ENCODE data around the gene ERBIN. TPM values are rescaled to one million over a fixed set of nuclear protein-coding genes. Genes with fewer than 3 reads are reported as not detected.

ERBIN gene
- total and polyA plus RNA-seq, 10 of the 15 experiments (the other 5 are each of a cell fraction or from before 2014, with no cell fraction given), result 9.5 to 91.1 (median 49.4) TPM

Small RNAs within 50 kb of the gene (small RNA-seq; reads per million reads assigned to genes)
- not detected for gene RF00598

Other genes with a start within 250 kb of the ERBIN start
- gene SGTB, start 204.5 kb upstream of the ERBIN start, total RNA-seq (2014; rRNA removed), result 4.5 and 5.1 TPM in 2 replicates
- 5.3 and 5.7 TPM in 2 replicates for gene SGTB, start 204.5 kb upstream of the ERBIN start, total RNA-seq (2014; rRNA removed; fragmentation: Illumina TruSeq; extraction: Trizol)
- gene SGTB, start 204.5 kb upstream of the ERBIN start, total RNA-seq (2021), result 7.8 and 8.3 TPM in 2 replicates
- gene SGTB, start 204.5 kb upstream of the ERBIN start, polyA plus RNA-seq (2011; rRNA removed), result 5.7 and 11.6 TPM in 2 replicates
- gene SGTB, start 204.5 kb upstream of the ERBIN start, polyA plus RNA-seq (2014; fragmentation: Illumina TruSeq; extraction: Trizol), result 5.4 and 5.5 TPM in 2 replicates
- 1 to 10 TPM; 1.0 to 1.4 TPM for gene SGTB, start 204.5 kb upstream of the ERBIN start, polyA plus RNA-seq (2014; fragmentation: Nextera tagmentation; extraction: Ambion mirVana)
- gene SGTB, start 204.5 kb upstream of the ERBIN start, polyA plus RNA-seq (2014; rRNA removed), result 2.4 and 3.0 TPM in 2 replicates
- 1 to 10 TPM; 5.4 to 5.5 TPM for gene SGTB, start 204.5 kb upstream of the ERBIN start, polyA plus RNA-seq (2016; fragmentation: Nextera tagmentation; extraction: Ambion mirVana)
- gene NLN, start 204.4 kb upstream of the ERBIN start, total RNA-seq (2014; rRNA removed), result 29.6 and 31.6 TPM in 2 replicates
- gene NLN, start 204.4 kb upstream of the ERBIN start, total RNA-seq (2014; rRNA removed; fragmentation: Illumina TruSeq; extraction: Trizol), result 33.4 and 35.1 TPM in 2 replicates
- 38.8 and 43.8 TPM in 2 replicates for gene NLN, start 204.4 kb upstream of the ERBIN start, total RNA-seq (2021)
- 15.9 and 23.4 TPM in 2 replicates for gene NLN, start 204.4 kb upstream of the ERBIN start, polyA plus RNA-seq (2011; rRNA removed)
- gene NLN, start 204.4 kb upstream of the ERBIN start, polyA plus RNA-seq (2014; fragmentation: Illumina TruSeq; extraction: Trizol), result 35.2 and 40.4 TPM in 2 replicates
- gene NLN, start 204.4 kb upstream of the ERBIN start, polyA plus RNA-seq (2014; fragmentation: Nextera tagmentation; extraction: Ambion mirVana), result 1 to 10 TPM; 6.8 to 9.2 TPM
- 26.0 and 27.8 TPM in 2 replicates for gene NLN, start 204.4 kb upstream of the ERBIN start, polyA plus RNA-seq (2014; rRNA removed)
- gene NLN, start 204.4 kb upstream of the ERBIN start, polyA plus RNA-seq (2016; fragmentation: Nextera tagmentation; extraction: Ambion mirVana), result 10 to 100 TPM; 56.1 to 56.9 TPM
- gene SREK1, start 217.7 kb downstream of the ERBIN start, total RNA-seq (2014; rRNA removed), result 100 and 132 TPM in 2 replicates
- gene SREK1, start 217.7 kb downstream of the ERBIN start, total RNA-seq (2014; rRNA removed; fragmentation: Illumina TruSeq; extraction: Trizol), result 75.6 and 83.4 TPM in 2 replicates
- 54.9 and 59.0 TPM in 2 replicates for gene SREK1, start 217.7 kb downstream of the ERBIN start, total RNA-seq (2021)
- 64.4 and 91.3 TPM in 2 replicates for gene SREK1, start 217.7 kb downstream of the ERBIN start, polyA plus RNA-seq (2011; rRNA removed)
- 81.2 and 111 TPM in 2 replicates for gene SREK1, start 217.7 kb downstream of the ERBIN start, polyA plus RNA-seq (2014; fragmentation: Illumina TruSeq; extraction: Trizol)
- gene SREK1, start 217.7 kb downstream of the ERBIN start, polyA plus RNA-seq (2014; fragmentation: Nextera tagmentation; extraction: Ambion mirVana), result 10 to 100 TPM; 30.7 to 31.6 TPM
- gene SREK1, start 217.7 kb downstream of the ERBIN start, polyA plus RNA-seq (2014; rRNA removed), result 63.9 and 69.3 TPM in 2 replicates
- 10 to 100 TPM; 49.7 to 56.1 TPM for gene SREK1, start 217.7 kb downstream of the ERBIN start, polyA plus RNA-seq (2016; fragmentation: Nextera tagmentation; extraction: Ambion mirVana)

Measured in GM12878 (cell line).